Measurements from ENCODE around the gene ENGASE. TPM values are rescaled to one million over a fixed set of nuclear protein-coding genes. Genes with fewer than 3 reads are reported as not detected.

ENGASE gene
- total RNA-seq, 4 donors from 2014 or later: 29.9 to 64.8 (median 57.1) TPM

DNA sequence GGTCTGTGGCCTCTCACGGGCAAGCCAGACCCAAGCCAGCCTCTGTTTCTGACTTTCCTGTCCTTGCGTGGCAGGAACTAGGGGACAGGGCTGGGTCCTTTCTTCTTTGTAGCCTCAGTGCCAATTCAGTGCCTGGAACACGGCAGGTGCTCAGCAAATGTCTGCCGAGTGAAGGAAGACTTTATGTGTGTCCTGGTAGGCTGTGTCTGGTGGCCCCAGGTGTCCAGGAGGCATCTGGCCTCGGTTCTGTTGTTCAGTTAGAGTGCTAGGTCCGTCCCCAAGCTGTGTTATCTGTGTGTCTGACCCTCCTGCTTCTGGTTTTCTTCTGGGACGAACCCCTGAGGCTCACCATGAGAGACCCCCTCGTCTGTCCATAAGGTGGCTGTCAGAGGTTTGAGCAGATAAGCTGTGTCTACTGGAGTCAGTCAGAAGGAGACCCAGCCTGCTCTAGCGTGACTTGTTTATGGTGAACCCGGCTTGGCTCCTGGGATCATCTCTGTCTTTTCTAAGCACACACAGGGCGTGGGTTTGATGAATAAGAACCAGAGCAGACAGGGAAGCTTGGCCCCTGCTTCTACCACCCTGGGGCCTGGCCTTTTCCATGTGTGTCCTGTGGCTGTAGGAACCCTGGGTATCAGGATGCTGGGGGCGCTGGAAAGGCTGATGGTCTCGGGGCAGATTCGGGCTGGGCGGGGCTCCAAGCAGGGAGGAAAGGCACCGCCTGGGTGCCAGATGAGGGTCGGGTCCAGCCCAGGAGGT, 39.3 kb downstream of the ENGASE start:
- Histone ChIP-seq H3K4me1 (peaks cover 0 to 14% (median 5%) of the 10 kb centered on the region in 4 donors), H3K4me3 (no peak overlapping the region), H3K9me3 (no peaks in the 10 kb centered on the region), H3K27ac (no peak overlapping the region), H3K27me3 (peaks cover 0 to 32% of the 10 kb centered on the region in 2 donors), H3K36me3 (no peaks in the 10 kb centered on the region)
- 66 to 68% methylated on average over 16 to 17 of the region's 17 CpGs for WGBS, 2 donors
- DNase-seq (ENCODE audit: low spot score in 2 of 2): no peak
- TF ChIP-seq POLR2A (IDR thresholded peaks at IDR 0.05) (no peak), EP300 (IDR thresholded peaks at IDR 0.05) (no peak)
- TF ChIP-seq, protein P1, sequence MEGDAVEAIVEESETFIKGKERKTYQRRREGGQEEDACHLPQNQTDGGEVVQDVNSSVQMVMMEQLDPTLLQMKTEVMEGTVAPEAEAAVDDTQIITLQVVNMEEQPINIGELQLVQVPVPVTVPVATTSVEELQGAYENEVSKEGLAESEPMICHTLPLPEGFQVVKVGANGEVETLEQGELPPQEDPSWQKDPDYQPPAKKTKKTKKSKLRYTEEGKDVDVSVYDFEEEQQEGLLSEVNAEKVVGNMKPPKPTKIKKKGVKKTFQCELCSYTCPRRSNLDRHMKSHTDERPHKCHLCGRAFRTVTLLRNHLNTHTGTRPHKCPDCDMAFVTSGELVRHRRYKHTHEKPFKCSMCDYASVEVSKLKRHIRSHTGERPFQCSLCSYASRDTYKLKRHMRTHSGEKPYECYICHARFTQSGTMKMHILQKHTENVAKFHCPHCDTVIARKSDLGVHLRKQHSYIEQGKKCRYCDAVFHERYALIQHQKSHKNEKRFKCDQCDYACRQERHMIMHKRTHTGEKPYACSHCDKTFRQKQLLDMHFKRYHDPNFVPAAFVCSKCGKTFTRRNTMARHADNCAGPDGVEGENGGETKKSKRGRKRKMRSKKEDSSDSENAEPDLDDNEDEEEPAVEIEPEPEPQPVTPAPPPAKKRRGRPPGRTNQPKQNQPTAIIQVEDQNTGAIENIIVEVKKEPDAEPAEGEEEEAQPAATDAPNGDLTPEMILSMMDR (IDR thresholded peaks at IDR 0.05): no peak

DNA sequence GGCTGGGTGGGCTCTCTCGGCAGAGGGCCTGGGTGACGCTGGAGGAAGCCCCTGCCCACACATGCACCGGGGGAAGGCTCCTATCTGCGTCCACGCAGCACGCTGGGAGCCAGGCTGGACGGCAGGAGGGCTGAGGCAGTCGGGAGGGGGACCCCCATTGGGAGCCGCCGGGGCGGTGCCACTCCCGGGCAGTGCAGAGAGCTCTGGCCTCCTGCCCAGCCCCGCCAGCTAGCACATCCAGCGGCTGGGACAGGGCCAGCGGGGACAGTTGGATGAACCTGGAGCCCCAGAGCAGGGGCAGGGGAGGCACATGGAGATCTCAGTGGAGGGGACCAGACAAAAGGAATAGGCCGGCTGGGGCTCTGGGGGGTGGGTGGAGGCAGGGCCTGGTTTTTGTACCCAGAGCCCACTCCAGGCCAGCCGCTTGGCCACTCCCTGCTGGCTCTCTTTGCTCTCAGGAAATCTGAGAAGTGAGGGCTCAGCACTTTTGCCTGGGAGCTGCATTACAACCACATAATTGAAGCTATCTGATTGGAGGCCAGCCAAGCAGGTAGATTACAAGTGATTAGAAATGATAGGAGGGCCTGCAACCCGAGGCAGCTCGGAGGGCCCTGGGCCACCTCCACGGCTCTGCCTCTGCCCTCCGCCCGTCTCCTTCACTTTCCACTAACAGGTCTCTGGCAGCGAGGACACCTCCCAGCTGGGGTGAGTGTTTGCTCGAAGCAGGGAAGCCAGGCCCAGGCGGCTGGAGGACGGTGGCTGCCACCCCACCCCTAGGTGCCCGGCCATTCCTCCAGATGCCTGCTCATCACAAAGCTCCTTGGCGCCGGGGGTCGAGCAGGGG, 40.1 kb downstream of the ENGASE start:
- no peak overlapping the region for H3K4me3 ChIP-seq
- peak in 1 of 2 donors; percentile 19 for DNase-seq (ENCODE audit: low spot score in 2 of 2)
- H3K36me3 ChIP-seq: no peaks in the 10 kb centered on the region
- no peaks in the 10 kb centered on the region for H3K9me3 ChIP-seq
- H3K27me3 ChIP-seq: peaks cover 0 to 40% of the 10 kb centered on the region in 2 donors
- WGBS, 2 donors: 39 to 41% methylated on average over 25 to 30 of the region's 30 CpGs
- no peak overlapping the region for H3K27ac ChIP-seq
- TF ChIP-seq POLR2A (IDR thresholded peaks at IDR 0.05): no peak
- no peak for TF ChIP-seq EP300 (IDR thresholded peaks at IDR 0.05)
- TF ChIP-seq, protein P1 (IDR thresholded peaks at IDR 0.05): no peak
- H3K4me1 ChIP-seq: peaks cover 0 to 14% (median 5%) of the 10 kb centered on the region in 4 donors

DNA sequence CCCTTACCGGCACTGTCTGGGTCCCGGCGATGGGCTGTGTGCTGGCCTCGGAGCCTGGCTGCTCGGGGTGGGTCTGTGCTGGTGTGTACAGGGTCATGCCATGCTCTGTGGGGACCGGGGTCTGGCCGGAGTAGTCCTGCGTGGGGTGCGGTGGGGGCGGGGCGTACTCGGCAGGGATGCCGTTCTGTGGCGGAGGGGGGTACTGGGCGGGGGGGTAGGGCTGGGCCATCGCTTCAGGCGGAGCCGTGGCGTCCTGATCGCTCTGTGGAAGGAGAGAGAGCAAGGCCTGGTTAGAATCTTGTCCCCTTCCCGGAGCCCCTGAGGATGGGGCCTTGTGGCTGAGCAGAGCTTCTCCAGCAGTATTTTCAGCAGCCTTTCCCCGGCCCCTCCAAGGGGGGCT, 40.9 kb downstream of the ENGASE start:
- TF ChIP-seq, protein P1 (IDR thresholded peaks at IDR 0.05): no peak
- 72 to 82% methylated on average over 14 to 18 of the region's 22 CpGs for WGBS, 2 donors

DNA sequence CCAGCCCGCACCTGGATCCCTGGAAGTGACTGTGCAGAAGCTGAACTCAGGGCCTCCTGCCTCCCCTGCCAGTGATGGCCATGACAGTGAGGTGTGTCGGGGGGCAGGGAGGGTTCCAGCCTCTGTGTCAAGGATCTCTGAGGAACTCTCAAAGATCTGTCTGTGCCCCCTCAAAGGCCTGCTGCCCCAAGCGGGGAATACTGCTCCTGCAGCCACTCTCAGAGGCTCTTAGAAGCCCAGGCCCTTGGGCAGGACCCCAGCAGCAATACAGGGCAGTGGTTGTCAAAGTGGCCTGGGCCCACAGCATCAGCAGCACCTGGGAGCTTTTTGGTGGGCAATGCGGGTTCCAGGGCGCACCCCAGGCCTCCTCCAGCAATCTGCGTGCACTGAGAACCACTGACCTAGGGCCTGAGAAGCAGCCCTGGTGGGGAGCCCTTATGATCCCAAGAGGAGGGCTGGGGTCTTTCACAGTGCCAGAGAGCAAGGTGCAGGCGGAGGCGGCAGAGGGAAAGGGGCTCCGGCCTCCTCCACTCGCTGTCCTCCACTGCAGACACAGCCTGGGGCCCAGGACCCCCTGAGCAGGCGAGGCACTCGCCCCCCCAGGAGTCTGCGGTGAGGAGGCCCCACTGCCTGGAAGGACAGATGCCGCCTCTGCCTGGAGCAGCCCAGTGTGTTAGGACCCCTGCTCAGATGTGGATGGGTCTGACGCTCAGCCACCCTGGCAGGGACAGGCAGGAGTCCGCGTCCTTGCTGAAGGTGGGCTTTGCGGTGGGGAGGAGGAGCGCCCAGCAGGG, 42.1 kb downstream of the ENGASE start:
- no peaks in the 10 kb centered on the region for H3K9me3 ChIP-seq
- H3K27me3 ChIP-seq: peaks cover 0 to 44% of the 10 kb centered on the region in 2 donors
- TF ChIP-seq EP300 (IDR thresholded peaks at IDR 0.05): no peak
- TF ChIP-seq, protein P1 (IDR thresholded peaks at IDR 0.05): no peak
- no peak for TF ChIP-seq POLR2A (IDR thresholded peaks at IDR 0.05)
- no peak overlapping the region for H3K27ac ChIP-seq
- DNase-seq (ENCODE audit: low spot score in 2 of 2): no peak
- 94 to 97% methylated on average over 10 to 19 of the region's 19 CpGs for WGBS, 2 donors
- no peak overlapping the region for H3K4me3 ChIP-seq
- H3K36me3 ChIP-seq: no peaks in the 10 kb centered on the region
- peaks cover 0 to 14% (median 5%) of the 10 kb centered on the region in 4 donors for H3K4me1 ChIP-seq

More for the DNA sequence above, 40.9 kb downstream of the ENGASE start:
- DNase-seq (ENCODE audit: low spot score in 2 of 2): no peak
- Histone ChIP-seq H3K36me3 (no peaks in the 10 kb centered on the region), H3K9me3 (no peaks in the 10 kb centered on the region), H3K27me3 (peaks cover 0 to 43% of the 10 kb centered on the region in 2 donors), H3K4me1 (peaks cover 0 to 14% (median 5%) of the 10 kb centered on the region in 4 donors), H3K27ac (no peak overlapping the region), H3K4me3 (no peak overlapping the region)

All from tibial nerve (tissue), 4 donors.